Epithelial cell of proximal tubule (primary cell): ENCODE results near the gene NFKBIZ. TPM values are rescaled to one million over a fixed set of nuclear protein-coding genes. Genes with fewer than 3 reads are reported as not detected.

ENCODE experiments used
- DNase-seq: peaks from one replicate; pipeline ENCODE4 v3.0.0-alpha.2; 2011; ENCODE audit warnings: low read depth
- H3K4me3 ChIP-seq: 2 replicates; pipeline ENCODE4 v1.5.1; 2011; ENCODE audit warnings: low read depth, mild to moderate bottlenecking, low read length
- total RNA-seq: library from RNA; depleted of rRNA; stranded (reverse); fragments of >200 nt; gene quantifications from 2 replicates; pipeline ENCODE4 v1.2.3, GENCODE V29; 2015
- TF ChIP-seq, protein P1 (sequence below): conservative IDR thresholded peaks from 2 replicates; pipeline ENCODE4 v1.5.1; 2012; ENCODE audit warnings: low read depth, mild to moderate bottlenecking, low read length

The NFKBIZ gene
- total RNA-seq, 1 donor from 2014 or later = 140 TPM

- DNase-seq = no peak
- TF ChIP-seq, protein P1, sequence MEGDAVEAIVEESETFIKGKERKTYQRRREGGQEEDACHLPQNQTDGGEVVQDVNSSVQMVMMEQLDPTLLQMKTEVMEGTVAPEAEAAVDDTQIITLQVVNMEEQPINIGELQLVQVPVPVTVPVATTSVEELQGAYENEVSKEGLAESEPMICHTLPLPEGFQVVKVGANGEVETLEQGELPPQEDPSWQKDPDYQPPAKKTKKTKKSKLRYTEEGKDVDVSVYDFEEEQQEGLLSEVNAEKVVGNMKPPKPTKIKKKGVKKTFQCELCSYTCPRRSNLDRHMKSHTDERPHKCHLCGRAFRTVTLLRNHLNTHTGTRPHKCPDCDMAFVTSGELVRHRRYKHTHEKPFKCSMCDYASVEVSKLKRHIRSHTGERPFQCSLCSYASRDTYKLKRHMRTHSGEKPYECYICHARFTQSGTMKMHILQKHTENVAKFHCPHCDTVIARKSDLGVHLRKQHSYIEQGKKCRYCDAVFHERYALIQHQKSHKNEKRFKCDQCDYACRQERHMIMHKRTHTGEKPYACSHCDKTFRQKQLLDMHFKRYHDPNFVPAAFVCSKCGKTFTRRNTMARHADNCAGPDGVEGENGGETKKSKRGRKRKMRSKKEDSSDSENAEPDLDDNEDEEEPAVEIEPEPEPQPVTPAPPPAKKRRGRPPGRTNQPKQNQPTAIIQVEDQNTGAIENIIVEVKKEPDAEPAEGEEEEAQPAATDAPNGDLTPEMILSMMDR = no peak
- H3K4me3 ChIP-seq = peak overlapping the region; percentile 96
Measured at GRCh38 chr3:101850246-101851051, 1.1 kb downstream of the NFKBIZ start.

GRCh38 chr3:101851072-101851770 is 1.9 kb downstream of the NFKBIZ start:
- peak overlapping the region; percentile 96 for H3K4me3 ChIP-seq
- TF ChIP-seq, protein P1 = no peak
- DNase-seq = no peak

DNA sequence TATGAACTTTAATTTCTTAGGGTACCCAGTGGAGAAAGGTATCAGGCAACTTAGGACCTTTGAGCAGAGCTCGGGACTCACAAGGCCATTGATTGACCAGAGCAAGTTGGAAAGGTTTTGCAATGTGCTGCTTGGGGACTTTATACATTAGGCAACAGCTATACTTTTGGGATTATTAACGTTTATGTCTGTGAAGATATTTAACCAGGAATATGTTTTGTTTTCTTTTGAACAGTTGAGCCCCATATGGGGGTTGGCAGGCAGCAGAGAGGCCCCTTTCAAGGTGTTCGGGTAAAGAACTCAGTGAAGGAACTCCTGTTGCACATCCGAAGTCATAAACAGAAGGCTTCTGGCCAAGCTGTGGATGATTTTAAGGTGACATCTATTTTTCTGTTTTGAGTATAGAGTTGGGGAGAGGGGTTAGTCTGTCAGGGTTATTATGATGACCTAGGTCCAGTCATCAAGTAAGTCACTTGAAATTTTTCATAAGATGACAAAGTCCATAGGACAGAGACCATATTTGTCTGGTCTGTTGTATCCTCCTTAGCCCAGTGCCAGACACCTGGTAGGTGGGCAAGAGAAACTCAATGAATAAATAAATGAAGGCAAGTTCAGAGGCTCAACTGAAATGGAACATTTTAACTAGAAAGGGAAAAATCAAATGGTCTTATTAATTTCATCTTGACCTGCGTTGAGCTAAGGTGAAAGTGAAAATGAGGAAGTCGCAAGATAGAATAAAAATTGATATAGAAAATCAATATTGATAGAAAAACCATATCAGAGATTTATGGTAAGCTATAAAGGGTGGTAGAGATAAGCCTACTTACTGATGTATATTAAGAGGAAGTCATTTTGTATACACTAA is 2.8 kb downstream of the NFKBIZ start:
- TF ChIP-seq, protein P1 = no peak
- DNase-seq = no peak
- peak overlapping the region; percentile 96 for H3K4me3 ChIP-seq

DNA sequence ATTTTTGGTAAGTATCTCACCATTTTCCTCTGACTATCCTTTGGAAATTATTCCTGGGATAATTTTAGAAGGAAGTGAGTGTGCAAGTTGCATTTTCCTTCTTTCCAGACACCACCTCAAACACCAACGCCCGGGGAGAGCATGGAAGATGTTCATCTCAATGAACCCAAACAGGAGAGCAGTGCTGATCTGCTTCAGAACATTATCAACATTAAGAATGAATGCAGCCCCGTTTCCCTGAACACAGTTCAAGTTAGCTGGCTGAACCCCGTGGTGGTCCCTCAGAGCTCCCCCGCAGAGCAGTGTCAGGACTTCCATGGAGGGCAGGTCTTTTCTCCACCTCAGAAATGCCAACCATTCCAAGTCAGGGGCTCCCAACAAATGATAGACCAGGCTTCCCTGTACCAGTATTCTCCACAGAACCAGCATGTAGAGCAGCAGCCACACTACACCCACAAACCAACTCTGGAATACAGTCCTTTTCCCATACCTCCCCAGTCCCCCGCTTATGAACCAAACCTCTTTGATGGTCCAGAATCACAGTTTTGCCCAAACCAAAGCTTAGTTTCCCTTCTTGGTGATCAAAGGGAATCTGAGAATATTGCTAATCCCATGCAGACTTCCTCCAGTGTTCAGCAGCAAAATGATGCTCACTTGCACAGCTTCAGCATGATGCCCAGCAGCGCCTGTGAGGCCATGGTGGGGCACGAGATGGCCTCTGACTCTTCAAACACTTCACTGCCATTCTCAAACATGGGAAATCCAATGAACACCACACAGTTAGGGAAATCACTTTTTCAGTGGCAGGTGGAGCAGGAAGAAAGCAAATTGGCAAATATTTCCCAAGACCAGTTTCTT is 3.9 kb downstream of the NFKBIZ start:
- DNase-seq = no peak
- peak overlapping the region; percentile 96 for H3K4me3 ChIP-seq
- TF ChIP-seq, protein P1 = no peak

DNA sequence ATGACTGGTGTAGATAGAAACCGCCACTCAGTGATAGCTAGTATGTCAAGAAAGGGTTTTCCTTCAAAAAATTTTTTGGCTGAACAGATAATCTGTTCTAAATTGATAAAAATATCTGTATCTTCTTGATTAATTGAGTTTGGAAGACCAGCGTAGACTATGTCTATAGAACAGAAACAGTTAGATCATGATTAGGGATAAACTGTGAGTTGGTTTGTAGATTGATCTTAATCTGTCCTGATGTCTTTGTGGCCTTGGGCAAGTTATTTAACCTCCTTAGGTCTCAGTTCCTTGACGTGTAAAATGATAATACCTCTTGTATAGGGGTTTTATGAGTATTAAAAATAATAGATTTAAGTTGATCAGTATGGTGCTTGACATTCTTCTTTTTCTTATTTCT is 4.7 kb downstream of the NFKBIZ start:
- DNase-seq = no peak
- H3K4me3 ChIP-seq = peak overlapping the region; percentile 96
- TF ChIP-seq, protein P1 = no peak
